SU-DHL-6 (cell line): ENCODE results near the gene ITLN1.
"Not testable (repeated sequence)": the region's sequence is repeated elsewhere in the genome, so short reads cannot be mapped to it uniquely, and the experiment has no call there.

Experiments used
- H2AFZ ChIP-seq: fragments of 200-600 bp; sonication (generic); 2 replicates; pipeline ENCODE4 v1.6.1; 2014; ENCODE audit warnings: low read depth, mild to moderate bottlenecking, moderate library complexity, mixed read lengths, antibody characterized with exemption, low read length; ENCODE audit not compliant: severe bottlenecking
- H3F3A ChIP-seq: fragments of 200-600 bp; shearing (Covaris generic); 2 replicates; pipeline ENCODE4 v1.6.0; 2016; ENCODE audit warnings: antibody characterized with exemption, mild to moderate bottlenecking; ENCODE audit not compliant: insufficient read depth
- H3K27ac ChIP-seq: fragments of 200-600 bp; sonication (generic); 2 replicates; pipeline ENCODE4 v1.5.1; 2016; ENCODE audit warnings: low read depth, mild to moderate bottlenecking, low read length, moderate library complexity, mixed read lengths
- H3K27me3 ChIP-seq: fragments of 200-600 bp; sonication (generic), shearing (Covaris generic); 2 replicates; pipeline ENCODE4 v1.6.0; 2014; ENCODE audit warnings: mild to moderate bottlenecking, low read length
- H3K36me3 ChIP-seq: fragments of 200-600 bp; sonication (generic); 2 replicates; pipeline ENCODE4 v1.6.1; 2014; ENCODE audit warnings: mild to moderate bottlenecking, low read length, mixed read lengths
- H3K4me2 ChIP-seq: fragments of 300-600, 200-600 bp; shearing (Covaris generic), sonication (generic); 2 replicates; pipeline ENCODE4 v1.6.0; 2014; ENCODE audit warnings: low read length, low read depth, mild to moderate bottlenecking; ENCODE audit not compliant: poor library complexity, severe bottlenecking
- H3K4me3 ChIP-seq: fragments of 200-600 bp; sonication (generic); 2 replicates; pipeline ENCODE4 v1.5.1; 2014; ENCODE audit warnings: antibody characterized with exemption, low read length, mild to moderate bottlenecking, mixed read lengths; ENCODE audit not compliant: insufficient read depth, poor library complexity, severe bottlenecking
- H3K79me2 ChIP-seq: fragments of 200-600 bp; sonication (generic); 2 replicates; pipeline ENCODE4 v1.6.1; 2014; ENCODE audit warnings: mild to moderate bottlenecking, low read length, moderate library complexity; ENCODE audit not compliant: insufficient read depth
- H3K9ac ChIP-seq: fragments of 200-600 bp; sonication (generic); 2 replicates; pipeline ENCODE4 v1.7.0; 2014; ENCODE audit warnings: mild to moderate bottlenecking, low read length
- H3K9me2 ChIP-seq: fragments of 200-600 bp; sonication (generic); replicated peaks from 2 replicates; pipeline ENCODE4 v1.6.1; 2014; ENCODE audit warnings: low read length; ENCODE audit not compliant: insufficient read depth
- H3K9me3 ChIP-seq: fragments of 200-600 bp; sonication (generic); 2 replicates; pipeline ENCODE4 v1.6.1; 2014; ENCODE audit warnings: low read length, mixed read lengths; ENCODE audit not compliant: insufficient read depth
- H4K20me1 ChIP-seq: fragments of 200-600 bp; sonication (generic); 2 replicates; pipeline ENCODE4 v1.6.1; 2014; ENCODE audit warnings: low read depth, mild to moderate bottlenecking, antibody characterized with exemption, low read length, moderate library complexity, mixed read lengths
- EZH2phosphoT487 ChIP-seq: fragments of 200-600 bp; sonication (generic), shearing (Covaris generic); conservative IDR thresholded peaks from 2 replicates; pipeline ENCODE4 v1.6.1; 2018; ENCODE audit warnings: mild to moderate bottlenecking, antibody characterized with exemption, low read length, moderate library complexity, mixed read lengths
- TF ChIP-seq, protein P1 (sequence below): fragments of 200-600 bp; sonication (generic); IDR thresholded peaks from one replicate; pipeline ENCODE4 v1.5.1; 2017; ENCODE audit warnings: antibody characterized with exemption, mild to moderate bottlenecking, low read length, moderate library complexity; ENCODE audit not compliant: insufficient read depth, poor library complexity, severe bottlenecking

The ITLN1 gene

DNA sequence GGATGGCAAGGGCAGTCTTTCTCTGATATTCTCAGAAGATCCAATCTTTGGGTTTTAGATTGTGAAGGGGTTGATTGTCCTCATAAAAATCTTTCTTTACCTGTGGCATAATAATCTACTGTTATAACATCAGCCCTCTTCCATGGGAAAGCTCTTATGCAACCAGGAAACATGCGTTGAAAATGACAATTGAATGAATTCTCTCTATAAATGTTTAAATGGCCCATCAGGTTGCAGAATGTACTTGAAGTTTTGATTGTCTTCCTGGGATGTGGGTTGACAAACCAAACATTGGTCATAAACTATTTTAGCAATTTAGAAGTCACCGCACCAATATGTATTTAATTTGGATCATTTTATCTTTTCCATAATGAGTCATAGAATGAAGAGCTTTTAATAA is 31.7 kb upstream of the ITLN1 start:
- no peaks in the 10 kb centered on the region for H3K27me3 ChIP-seq
- H3K4me2 ChIP-seq: no peak overlapping the region
- H3K4me3 ChIP-seq: no peak overlapping the region
- H4K20me1 ChIP-seq: no peaks in the 10 kb centered on the region
- H3K9me2 ChIP-seq: no peaks in the 10 kb centered on the region
- H3K79me2 ChIP-seq: no peaks in the 10 kb centered on the region
- no peak overlapping the region for H3K9ac ChIP-seq
- H3K9me3 ChIP-seq: peaks cover 4% of the 10 kb centered on the region; the same call in 1 of the 2 replicates
- no peak overlapping the region for H3K27ac ChIP-seq
- H3F3A ChIP-seq: no peaks in the 10 kb centered on the region
- TF ChIP-seq EZH2phosphoT487: no peak
- TF ChIP-seq, protein P1, sequence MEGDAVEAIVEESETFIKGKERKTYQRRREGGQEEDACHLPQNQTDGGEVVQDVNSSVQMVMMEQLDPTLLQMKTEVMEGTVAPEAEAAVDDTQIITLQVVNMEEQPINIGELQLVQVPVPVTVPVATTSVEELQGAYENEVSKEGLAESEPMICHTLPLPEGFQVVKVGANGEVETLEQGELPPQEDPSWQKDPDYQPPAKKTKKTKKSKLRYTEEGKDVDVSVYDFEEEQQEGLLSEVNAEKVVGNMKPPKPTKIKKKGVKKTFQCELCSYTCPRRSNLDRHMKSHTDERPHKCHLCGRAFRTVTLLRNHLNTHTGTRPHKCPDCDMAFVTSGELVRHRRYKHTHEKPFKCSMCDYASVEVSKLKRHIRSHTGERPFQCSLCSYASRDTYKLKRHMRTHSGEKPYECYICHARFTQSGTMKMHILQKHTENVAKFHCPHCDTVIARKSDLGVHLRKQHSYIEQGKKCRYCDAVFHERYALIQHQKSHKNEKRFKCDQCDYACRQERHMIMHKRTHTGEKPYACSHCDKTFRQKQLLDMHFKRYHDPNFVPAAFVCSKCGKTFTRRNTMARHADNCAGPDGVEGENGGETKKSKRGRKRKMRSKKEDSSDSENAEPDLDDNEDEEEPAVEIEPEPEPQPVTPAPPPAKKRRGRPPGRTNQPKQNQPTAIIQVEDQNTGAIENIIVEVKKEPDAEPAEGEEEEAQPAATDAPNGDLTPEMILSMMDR: no peak
- no peak overlapping the region for H2AFZ ChIP-seq
- H3K36me3 ChIP-seq: no peaks in the 10 kb centered on the region

DNA sequence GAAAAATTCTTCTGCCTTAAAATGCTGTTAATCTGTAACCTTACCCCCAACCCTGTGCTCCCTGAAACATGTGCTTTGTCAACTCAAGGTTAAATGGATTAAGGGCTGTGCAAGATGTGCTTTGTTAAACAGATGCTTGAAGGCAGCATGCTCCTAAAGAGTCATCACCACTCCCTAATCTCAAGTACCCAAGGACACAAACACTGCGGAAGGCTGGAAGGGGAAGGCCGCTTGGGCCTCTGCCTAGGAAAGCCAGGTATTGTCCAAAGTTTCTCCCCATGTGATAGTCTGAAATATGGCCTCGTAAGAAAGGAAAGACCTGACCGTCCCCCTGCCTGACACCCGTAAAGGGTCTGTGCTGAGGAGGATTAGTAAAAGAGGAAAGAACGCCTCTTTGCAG is 28.2 kb upstream of the ITLN1 start:
- not testable (repeated sequence) for H4K20me1 ChIP-seq, H2AFZ ChIP-seq, H3K9me3 ChIP-seq, H3F3A ChIP-seq, H3K79me2 ChIP-seq, H3K27ac ChIP-seq, H3K9me2 ChIP-seq, H3K36me3 ChIP-seq, H3K4me3 ChIP-seq, H3K9ac ChIP-seq, H3K4me2 ChIP-seq, H3K27me3 ChIP-seq

DNA sequence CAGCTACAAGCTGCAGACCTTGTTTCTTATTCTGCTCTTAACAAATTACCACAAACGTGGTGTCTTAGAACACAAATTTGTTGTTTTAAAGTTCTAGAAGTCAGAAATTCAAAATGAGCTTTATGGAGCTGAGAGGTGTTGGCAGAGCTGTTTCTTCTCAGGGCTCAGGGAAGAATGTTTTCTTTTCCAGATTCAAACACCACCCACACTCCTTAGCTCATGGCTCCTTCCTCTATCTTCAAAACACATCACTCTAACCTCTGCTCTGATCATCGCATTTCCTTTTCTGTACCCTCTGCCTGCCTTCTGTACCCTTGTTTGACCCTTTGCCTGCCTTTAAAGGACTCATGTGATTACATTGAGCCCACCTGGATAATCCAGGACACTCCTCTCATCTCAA is 26.9 kb upstream of the ITLN1 start:
- Histone ChIP-seq H3K27ac (no peak overlapping the region), H3K79me2 (no peaks in the 10 kb centered on the region), H2AFZ (no peak overlapping the region), H3K36me3 (no peaks in the 10 kb centered on the region), H3K27me3 (no peaks in the 10 kb centered on the region), H3K9me2 (no peaks in the 10 kb centered on the region), H3K4me3 (no peak overlapping the region), H3F3A (no peaks in the 10 kb centered on the region), H3K9me3 (no peaks in the 10 kb centered on the region), H4K20me1 (no peaks in the 10 kb centered on the region), H3K9ac (no peak overlapping the region), H3K4me2 (no peak overlapping the region)
- TF ChIP-seq EZH2phosphoT487: no peak
- TF ChIP-seq, protein P1: no peak

DNA sequence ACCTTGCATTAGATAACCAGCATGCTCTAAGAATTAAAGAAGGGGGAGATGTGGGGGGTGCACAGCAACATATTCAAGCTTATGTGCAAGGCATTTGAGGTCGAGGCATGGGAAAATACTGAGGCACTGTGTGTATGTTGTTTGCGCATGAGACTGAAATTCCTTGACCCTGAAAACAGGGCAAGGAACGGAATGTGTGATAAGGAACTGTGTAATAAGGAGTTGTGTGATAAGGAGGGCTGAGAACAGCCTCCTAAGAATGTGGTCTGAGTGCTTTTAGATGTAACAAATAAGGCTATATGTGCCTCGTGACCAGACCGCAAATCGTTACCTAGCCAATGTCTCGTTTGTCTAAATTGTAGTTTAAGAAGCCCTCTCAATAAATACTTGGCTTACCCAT is 26.5 kb upstream of the ITLN1 start:
- no peak overlapping the region for H3K4me2 ChIP-seq
- H3K79me2 ChIP-seq: no peaks in the 10 kb centered on the region
- no peak overlapping the region for H3K27ac ChIP-seq
- H3K9me3 ChIP-seq: no peaks in the 10 kb centered on the region
- no peak overlapping the region for H3K9ac ChIP-seq
- no peaks in the 10 kb centered on the region for H3F3A ChIP-seq
- H3K9me2 ChIP-seq: no peaks in the 10 kb centered on the region
- no peaks in the 10 kb centered on the region for H3K36me3 ChIP-seq
- no peaks in the 10 kb centered on the region for H4K20me1 ChIP-seq
- no peak overlapping the region for H3K4me3 ChIP-seq
- TF ChIP-seq, protein P1: no peak
- TF ChIP-seq EZH2phosphoT487: no peak
- no peak overlapping the region for H2AFZ ChIP-seq
- no peaks in the 10 kb centered on the region for H3K27me3 ChIP-seq
